ENCODE results near the gene LYG1.
A peak's percentile ranks its signal among the peaks of the same experiment; 100 is the strongest.
"Not testable (repeated sequence)": the region's sequence is repeated elsewhere in the genome, so short reads cannot be mapped to it uniquely, and the experiment has no call there.

LYG1 gene

GRCh38 chr2:99301097-99301496 lies at the start of gene LYG1:
TSS of gene LYG1 (minus strand) at chr2:99301197. CDS start at chr2:99295670, 5,527 bp downstream.
- H3K36me3 Mint-ChIP-seq (ENCODE audit: low read depth): peaks cover 32% of the 10 kb centered on the region
- not testable (repeated sequence) for H3K4me1 Mint-ChIP-seq (ENCODE audit: low read depth); H3K9me3 Mint-ChIP-seq; H3K27ac Mint-ChIP-seq; H3K27me3 Mint-ChIP-seq; H3K4me3 Mint-ChIP-seq

DNA sequence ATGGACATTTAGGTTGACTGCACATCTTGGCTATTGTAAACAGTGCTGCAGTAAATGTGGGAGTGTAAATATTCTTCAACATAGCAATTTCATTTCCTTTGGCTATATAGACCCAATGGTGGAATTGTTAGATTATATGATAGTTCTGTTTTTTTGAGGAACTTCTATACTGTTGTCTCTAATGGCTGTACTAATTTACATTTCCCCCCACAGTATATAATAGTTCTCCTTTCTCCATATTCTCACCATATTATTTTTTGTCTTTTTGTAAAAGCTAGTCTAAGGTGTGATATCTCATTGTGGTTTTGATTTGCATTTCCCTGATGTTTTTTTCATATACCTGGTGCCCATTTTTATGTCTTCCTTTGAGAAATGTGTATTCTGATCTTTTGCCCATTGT lies 49.2 kb upstream of the LYG1 start:
- Mint-ChIP-seq H3K36me3 (ENCODE audit: low read depth) (peaks cover 25% of the 10 kb centered on the region), H3K9me3 (no peaks in the 10 kb centered on the region), H3K27me3 (no peaks in the 10 kb centered on the region), H3K27ac (no peak overlapping the region), H3K4me1 (ENCODE audit: low read depth) (peaks cover 76% of the 10 kb centered on the region), H3K4me3 (no peak overlapping the region)

GRCh38 chr2:99348173-99348572 lies 47.2 kb upstream of the LYG1 start:
- peak overlapping the region; percentile 1 for H3K4me3 Mint-ChIP-seq
- H3K36me3 Mint-ChIP-seq (ENCODE audit: low read depth): peaks cover 19% of the 10 kb centered on the region
- peaks cover 67% of the 10 kb centered on the region for H3K4me1 Mint-ChIP-seq (ENCODE audit: low read depth)
- H3K27me3 Mint-ChIP-seq: no peaks in the 10 kb centered on the region
- H3K27ac Mint-ChIP-seq: peak overlapping the region; percentile 77
- no peaks in the 10 kb centered on the region for H3K9me3 Mint-ChIP-seq

DNA sequence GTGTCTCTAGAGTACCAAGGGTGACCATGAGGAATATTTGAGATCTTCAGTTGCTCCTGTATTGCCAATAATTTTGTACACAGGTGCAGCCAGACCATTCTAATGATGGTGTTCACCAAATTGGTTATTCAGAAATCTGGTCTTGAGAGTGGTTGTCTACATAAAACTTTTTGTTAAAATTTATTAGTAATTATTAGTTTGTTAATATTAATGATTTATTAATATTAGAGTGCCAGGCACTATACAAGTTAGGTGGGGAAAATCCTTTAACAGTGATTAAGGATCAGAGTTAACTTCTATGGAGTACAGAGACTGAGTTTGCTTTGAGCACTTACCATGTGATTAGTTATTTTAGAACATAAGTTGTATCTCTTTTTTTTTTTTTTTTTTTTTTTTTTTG lies 45.2 kb upstream of the LYG1 start:
- no peak overlapping the region for H3K27ac Mint-ChIP-seq

DNA sequence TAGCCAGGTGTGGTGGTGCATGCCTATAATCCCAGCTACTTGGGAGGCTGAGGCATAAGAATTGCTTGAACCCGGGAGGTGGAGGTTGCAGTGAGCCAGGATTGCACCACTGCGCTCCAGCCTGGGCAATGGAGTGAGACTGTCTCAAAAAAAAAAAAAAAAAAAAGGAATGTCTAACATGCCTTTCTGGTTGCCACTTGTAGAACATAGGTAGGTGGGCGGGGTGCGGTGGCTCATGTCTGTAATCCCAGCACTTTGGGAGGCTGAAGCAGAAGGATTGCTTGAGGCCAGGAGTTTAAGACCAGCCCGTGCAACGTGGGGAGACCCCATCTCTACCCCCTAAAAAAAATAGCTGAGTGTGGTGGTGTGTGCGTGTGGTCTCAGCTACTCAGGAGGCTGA lies 44.4 kb upstream of the LYG1 start:
- H3K27me3 Mint-ChIP-seq, H3K4me3 Mint-ChIP-seq, H3K27ac Mint-ChIP-seq, H3K9me3 Mint-ChIP-seq: not testable (repeated sequence)
- H3K4me1 Mint-ChIP-seq (ENCODE audit: low read depth): peaks cover 71% of the 10 kb centered on the region
- peaks cover 22% of the 10 kb centered on the region for H3K36me3 Mint-ChIP-seq (ENCODE audit: low read depth)

More for the DNA sequence above, 45.2 kb upstream of the LYG1 start:
- Mint-ChIP-seq H3K4me1 (ENCODE audit: low read depth) (peaks cover 70% of the 10 kb centered on the region), H3K27me3 (no peaks in the 10 kb centered on the region), H3K36me3 (ENCODE audit: low read depth) (peaks cover 22% of the 10 kb centered on the region), H3K4me3 (no peak overlapping the region), H3K9me3 (no peaks in the 10 kb centered on the region)

GRCh38 chr2:99342536-99342935 lies 41.5 kb upstream of the LYG1 start:
- Mint-ChIP-seq H3K9me3 (no peaks in the 10 kb centered on the region), H3K27ac (peak overlapping the region; percentile 15), H3K4me1 (ENCODE audit: low read depth) (peaks cover 58% of the 10 kb centered on the region), H3K27me3 (no peaks in the 10 kb centered on the region), H3K36me3 (ENCODE audit: low read depth) (peaks cover 12% of the 10 kb centered on the region), H3K4me3 (no peak overlapping the region)

DNA sequence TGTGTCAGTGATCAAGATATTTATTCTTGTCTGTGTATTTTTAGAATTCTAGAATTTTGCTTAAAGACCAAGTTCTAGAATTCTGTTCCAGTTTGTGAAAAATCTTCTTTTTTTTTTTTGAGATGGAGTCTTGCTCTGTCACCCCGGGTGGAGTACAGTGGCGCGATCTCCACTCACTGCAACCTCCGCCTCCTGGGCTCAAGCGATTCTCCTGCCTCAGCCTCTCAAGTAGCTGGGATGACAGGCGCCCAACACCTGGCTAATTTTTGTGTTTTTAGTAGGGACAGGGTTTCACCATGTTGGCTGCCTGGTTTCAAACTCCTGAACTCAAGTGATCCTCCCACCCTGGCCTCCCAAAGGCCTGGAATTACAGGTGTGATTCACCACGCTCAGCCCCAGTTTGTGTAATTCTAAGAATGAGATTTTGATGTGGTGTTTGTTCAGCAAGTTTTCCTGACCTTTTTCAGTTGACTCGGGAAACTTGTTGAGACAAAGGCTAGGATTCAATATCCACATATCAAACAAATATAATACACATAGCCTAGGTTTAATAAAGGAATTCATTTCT lies 39.8 kb upstream of the LYG1 start:
- Mint-ChIP-seq H3K9me3 (no peaks in the 10 kb centered on the region), H3K27ac (no peak overlapping the region), H3K4me1 (ENCODE audit: low read depth) (peaks cover 48% of the 10 kb centered on the region), H3K36me3 (ENCODE audit: low read depth) (peaks cover 12% of the 10 kb centered on the region), H3K4me3 (no peak overlapping the region), H3K27me3 (no peaks in the 10 kb centered on the region)

DNA sequence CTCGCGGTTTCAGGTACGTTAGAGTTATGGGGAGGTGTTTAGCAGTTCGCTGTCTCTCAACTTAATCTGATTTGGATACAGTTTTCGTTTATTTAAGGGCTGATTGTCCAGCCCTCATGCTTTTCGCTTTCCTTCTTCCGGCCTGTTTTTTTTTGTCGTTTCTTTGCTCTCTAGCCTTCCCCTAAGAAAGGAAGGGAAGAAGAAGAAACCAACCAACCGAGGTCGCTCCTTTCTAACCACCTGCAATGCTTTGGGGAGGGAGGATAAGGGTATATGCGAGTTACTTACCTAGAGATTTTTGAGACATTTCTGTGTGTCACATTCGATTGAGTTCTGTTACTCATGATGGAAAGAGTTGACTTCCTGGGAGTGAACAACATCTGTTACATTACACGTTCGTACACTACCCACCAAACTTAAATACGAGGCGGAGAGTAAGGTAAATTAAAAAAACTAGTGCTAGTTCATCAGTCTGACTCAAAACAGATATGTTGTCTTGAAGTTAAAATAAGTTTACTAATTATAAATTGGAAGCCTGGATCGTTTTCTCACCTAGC lies 37.1 kb upstream of the LYG1 start:
- peaks cover 57% of the 10 kb centered on the region for H3K4me1 Mint-ChIP-seq (ENCODE audit: low read depth)
- H3K27ac Mint-ChIP-seq: no peak overlapping the region
- H3K4me3 Mint-ChIP-seq: no peak overlapping the region
- peaks cover 15% of the 10 kb centered on the region for H3K36me3 Mint-ChIP-seq (ENCODE audit: low read depth)
- H3K9me3 Mint-ChIP-seq: no peaks in the 10 kb centered on the region
- no peaks in the 10 kb centered on the region for H3K27me3 Mint-ChIP-seq

- peaks cover 18% of the 10 kb centered on the region for H3K36me3 Mint-ChIP-seq (ENCODE audit: low read depth)
- no peak within 1 kb of the TSS for H3K27ac Mint-ChIP-seq
- H3K9me3 Mint-ChIP-seq: no peaks in the 10 kb centered on the region
- no peak within 1 kb of the TSS for H3K4me3 Mint-ChIP-seq
- H3K27me3 Mint-ChIP-seq: no peaks in the 10 kb centered on the region
- peaks cover 60% of the 10 kb centered on the region for H3K4me1 Mint-ChIP-seq (ENCODE audit: low read depth)
These were observed 36.4 kb upstream of the LYG1 start, which contains the start of gene EIF5B for GRCh38 chr2:99337113-99338028. TSS of gene EIF5B (plus strand) at chr2:99337389. CDS start at chr2:99337555, 166 bp downstream.

DNA sequence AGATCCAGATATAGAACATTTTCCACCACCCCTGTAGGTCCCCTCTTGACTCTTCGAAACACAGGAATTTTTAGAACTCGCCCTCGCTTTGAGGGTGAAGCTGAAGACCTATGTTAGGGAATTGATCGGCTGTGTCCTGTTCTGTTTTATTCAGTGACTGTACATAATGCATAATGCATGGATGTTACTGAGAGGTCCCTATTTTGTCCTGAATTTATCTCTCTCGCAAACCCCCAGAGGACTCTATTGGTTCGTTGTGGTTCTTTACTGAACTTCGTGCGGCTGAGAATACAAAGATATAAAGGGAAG lies 35.8 kb upstream of the LYG1 start:
- Mint-ChIP-seq H3K4me3 (no peak overlapping the region), H3K36me3 (ENCODE audit: low read depth) (peaks cover 23% of the 10 kb centered on the region), H3K9me3 (no peaks in the 10 kb centered on the region), H3K4me1 (ENCODE audit: low read depth) (peaks cover 55% of the 10 kb centered on the region), H3K27ac (no peak overlapping the region), H3K27me3 (no peaks in the 10 kb centered on the region)

GRCh38 chr2:99335911-99336803 lies 35.2 kb upstream of the LYG1 start, which contains the start of gene TXNDC9:
TSS of gene TXNDC9 (minus strand) at chr2:99336333. CDS start at chr2:99333210, 3,123 bp downstream.
- H3K4me1 Mint-ChIP-seq (ENCODE audit: low read depth): peaks cover 49% of the 10 kb centered on the region
- H3K27me3 Mint-ChIP-seq: no peaks in the 10 kb centered on the region
- no peaks in the 10 kb centered on the region for H3K9me3 Mint-ChIP-seq

GRCh38 chr2:99325384-99325783 lies 24.4 kb upstream of the LYG1 start:
- H3K27me3 Mint-ChIP-seq: no peaks in the 10 kb centered on the region
- no peak overlapping the region for H3K4me3 Mint-ChIP-seq
- no peak overlapping the region for H3K27ac Mint-ChIP-seq
- H3K9me3 Mint-ChIP-seq: no peaks in the 10 kb centered on the region
- no peaks in the 10 kb centered on the region for H3K4me1 Mint-ChIP-seq (ENCODE audit: low read depth)
- H3K36me3 Mint-ChIP-seq (ENCODE audit: low read depth): peaks cover 65% of the 10 kb centered on the region

More at GRCh38 chr2:99335911-99336803, 35.2 kb upstream of the LYG1 start, which contains the start of gene TXNDC9:
- Mint-ChIP-seq H3K4me3 (no peak within 1 kb of the TSS), H3K27ac (no peak within 1 kb of the TSS), H3K36me3 (ENCODE audit: low read depth) (peaks cover 29% of the 10 kb centered on the region)

GRCh38 chr2:99317873-99318200 lies 16.8 kb upstream of the LYG1 start:
- not testable (repeated sequence) for H3K9me3 Mint-ChIP-seq; H3K4me1 Mint-ChIP-seq (ENCODE audit: low read depth); H3K27me3 Mint-ChIP-seq; H3K4me3 Mint-ChIP-seq; H3K27ac Mint-ChIP-seq
- H3K36me3 Mint-ChIP-seq (ENCODE audit: low read depth): peaks cover 53% of the 10 kb centered on the region

- Mint-ChIP-seq H3K4me3 (no peak overlapping the region), H3K27me3 (no peaks in the 10 kb centered on the region), H3K27ac (no peak overlapping the region), H3K36me3 (ENCODE audit: low read depth) (peaks cover 54% of the 10 kb centered on the region), H3K9me3 (peaks cover 4% of the 10 kb centered on the region), H3K4me1 (ENCODE audit: low read depth) (no peaks in the 10 kb centered on the region)
These were observed 16.3 kb upstream of the LYG1 start for GRCh38 chr2:99317161-99317872.

Measured in stimulated activated naive CD8-positive, alpha-beta T cell treated with anti-CD3 and anti-CD28 coated beads, Interleukin-15, Interleukin-2, amounts not matched to agents 100 ng/mL and 50 ng/mL, for 24 hours (primary cell).